HCT116 (cell line): ENCODE measurements around the gene CASTOR1.

Experiments used
- CEBPB ChIP-seq: IDR thresholded peaks from 2 replicates; pipeline ENCODE4 v1.6.1; 2012; ENCODE audit warnings: low read depth
- CTCF ChIP-seq, 3 experiments: fragments of 200-600 bp in 1 of 3; sonication (generic) in 1 of 3; IDR thresholded peaks in 2 of 3; conservative IDR thresholded peaks in 1 of 3; 2 replicates each; pipeline ENCODE4 v1.5.1; 2012 to 2017; ENCODE audit warnings: low read depth in 2 of 3, low read length in 2 of 3, antibody characterized with exemption in 1 of 3, borderline replicate concordance in 1 of 3, control low read depth in 1 of 3, mild to moderate bottlenecking in 1 of 3, mixed read lengths in 1 of 3, mixed run types in 1 of 3, moderate library complexity in 1 of 3; ENCODE audit not compliant: insufficient read depth in 1 of 3

- TF ChIP-seq CEBPB (no peak), CTCF (IDR thresholded peaks at IDR 0.05 in 2 of 3, conservative IDR thresholded peaks at IDR 0.05 in 1 of 3; ENCODE audit: borderline replicate concordance in 1 of 3, insufficient read depth in 1 of 3, low read depth in 2 of 3, low read length in 2 of 3) (no peak)
Observed at GRCh38 chr22:30268331-30268730, 21.0 kb downstream of the CASTOR1 start.
